ENCODE measurements around the gene ZNF410.
A peak's percentile ranks its signal among the peaks of the same experiment; 100 is the strongest.
"Not testable (repeated sequence)": the region's sequence is repeated elsewhere in the genome, so short reads cannot be mapped to it uniquely, and the experiment has no call there.

Gene ZNF410

GRCh38 chr14:73894180-73894687, 7.6 kb downstream of the ZNF410 start:
- ATAC-seq (replicated peaks); H3K27me3 Mint-ChIP-seq; DNase-seq; H3K27ac Mint-ChIP-seq; H3K9me3 Mint-ChIP-seq; H3K4me3 Mint-ChIP-seq: not testable (repeated sequence)
- Mint-ChIP-seq H3K36me3 (ENCODE audit: insufficient read depth) (peaks cover 72% of the 10 kb centered on the region), H3K4me1 (ENCODE audit: low read depth in 2 of 2) (peaks cover 3 to 16% of the 10 kb centered on the region in 2 donors)

DNA sequence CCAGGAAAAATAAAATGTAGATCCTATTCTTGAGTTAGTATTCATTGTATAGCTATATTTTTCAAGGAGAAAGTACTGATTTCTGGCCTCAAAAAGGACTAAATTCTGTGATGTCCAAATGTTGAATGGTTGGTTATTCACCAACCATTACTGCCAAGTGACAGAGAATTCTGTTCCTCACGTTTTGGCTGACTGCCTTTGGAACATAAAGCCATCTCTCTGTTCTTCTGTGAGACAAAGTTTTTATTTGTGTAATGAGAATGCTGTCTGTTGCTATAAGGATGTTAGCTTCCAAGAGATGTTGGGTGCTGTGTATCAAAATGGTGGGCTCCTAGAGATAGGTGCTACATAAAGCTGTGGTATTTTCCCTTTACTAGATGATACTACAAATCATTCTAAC, 9.3 kb downstream of the ZNF410 start:
- no peaks in the 10 kb centered on the region for H3K27me3 Mint-ChIP-seq
- no peak overlapping the region for H3K4me3 Mint-ChIP-seq
- H3K9me3 Mint-ChIP-seq, result no peaks in the 10 kb centered on the region
- H3K27ac Mint-ChIP-seq, result no peak overlapping the region
- DNase-seq (no peak), ATAC-seq (replicated peaks) (no peak)
- H3K36me3 Mint-ChIP-seq (ENCODE audit: insufficient read depth), result peaks cover 90% of the 10 kb centered on the region
- H3K4me1 Mint-ChIP-seq (ENCODE audit: low read depth in 2 of 2), result peaks cover 0 to 12% of the 10 kb centered on the region in 2 donors

- Mint-ChIP-seq H3K4me1 (ENCODE audit: low read depth in 2 of 2) (peaks cover 0 to 9% of the 10 kb centered on the region in 2 donors), H3K9me3 (no peaks in the 10 kb centered on the region), H3K36me3 (ENCODE audit: insufficient read depth) (peaks cover 90% of the 10 kb centered on the region), H3K27me3 (no peaks in the 10 kb centered on the region), H3K4me3 (no peak overlapping the region), H3K27ac (peak overlapping the region in 1 of 2 donors; percentile 69)
- ATAC-seq (replicated peaks), result no peak
- DNase-seq, result no peak
These were observed 9.9 kb downstream of the ZNF410 start for GRCh38 chr14:73896521-73896920.

DNA sequence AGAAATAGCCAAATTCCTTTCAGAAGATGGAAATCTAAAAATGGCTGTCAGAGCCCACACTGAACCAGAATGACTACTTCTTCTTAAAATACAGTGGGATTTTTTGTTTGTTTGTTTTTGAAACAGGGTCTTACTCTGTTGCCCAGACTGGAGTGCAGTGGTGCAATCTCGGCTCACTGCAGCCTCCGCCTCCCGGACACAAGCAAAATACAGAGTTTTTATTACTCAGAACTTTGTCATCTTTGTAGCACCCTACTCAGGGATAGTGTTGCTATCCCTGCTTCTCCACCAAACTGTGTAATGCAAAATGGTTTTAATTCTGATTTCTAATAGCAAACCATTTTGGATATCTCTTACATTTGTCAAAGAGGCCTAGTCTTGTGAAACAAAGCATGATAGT, 16.4 kb downstream of the ZNF410 start:
- no peak overlapping the region for H3K4me3 Mint-ChIP-seq
- no peaks in the 10 kb centered on the region for H3K27me3 Mint-ChIP-seq
- DNase-seq (no peak), ATAC-seq (replicated peaks) (no peak)
- no peaks in the 10 kb centered on the region for H3K4me1 Mint-ChIP-seq (ENCODE audit: low read depth in 2 of 2)
- H3K36me3 Mint-ChIP-seq (ENCODE audit: insufficient read depth), result peaks cover 89% of the 10 kb centered on the region
- no peak overlapping the region for H3K27ac Mint-ChIP-seq
- no peaks in the 10 kb centered on the region for H3K9me3 Mint-ChIP-seq

DNA sequence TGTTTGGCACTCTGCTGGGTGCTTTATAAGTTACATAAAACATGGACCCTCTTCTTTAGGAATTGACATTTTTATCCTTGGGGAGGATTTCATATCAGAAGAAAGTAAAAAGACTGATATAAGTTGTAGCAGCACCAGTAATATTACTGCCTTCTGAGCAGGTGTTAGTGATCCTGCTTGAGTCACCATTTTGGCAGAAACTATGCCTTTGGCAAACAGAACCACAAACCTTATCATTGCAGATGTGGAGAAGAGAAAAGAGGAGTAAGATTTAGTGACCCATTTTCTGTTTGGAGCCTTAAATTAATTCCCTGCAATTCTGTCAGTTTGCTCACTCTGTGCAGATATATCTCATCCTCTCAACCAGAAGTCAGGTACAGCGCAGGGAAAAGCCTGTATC, 23.0 kb downstream of the ZNF410 start:
- H3K27ac Mint-ChIP-seq, result peak overlapping the region in 1 of 2 donors; percentile 73
- H3K4me3 Mint-ChIP-seq, result no peak overlapping the region
- ATAC-seq (replicated peaks) (no peak), DNase-seq (no peak)
- H3K9me3 Mint-ChIP-seq, result no peaks in the 10 kb centered on the region
- H3K27me3 Mint-ChIP-seq, result no peaks in the 10 kb centered on the region
- H3K4me1 Mint-ChIP-seq (ENCODE audit: low read depth in 2 of 2), result peaks cover 0 to 4% of the 10 kb centered on the region in 2 donors
- peaks cover 79% of the 10 kb centered on the region for H3K36me3 Mint-ChIP-seq (ENCODE audit: insufficient read depth)

DNA sequence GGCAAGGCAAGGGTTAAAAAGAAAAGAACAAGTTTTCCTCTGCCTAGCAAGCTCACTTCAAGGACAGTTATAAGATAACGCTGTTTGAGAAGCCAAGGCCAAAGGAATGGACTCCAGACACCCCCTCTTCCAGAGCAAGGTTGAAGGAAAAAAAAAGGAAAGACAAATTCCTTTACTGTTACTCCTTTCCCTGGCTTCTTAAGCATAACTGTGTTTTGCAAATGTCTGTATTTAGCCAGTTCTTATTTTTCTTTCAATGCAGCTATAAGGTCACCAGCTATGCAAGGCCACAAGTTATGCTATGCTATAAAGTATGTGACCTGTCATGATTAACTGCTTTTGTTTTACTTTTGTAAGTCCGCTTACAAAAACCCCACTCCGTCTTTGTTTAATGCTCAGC, 26.6 kb downstream of the ZNF410 start:
- H3K9me3 Mint-ChIP-seq, result no peaks in the 10 kb centered on the region
- peak overlapping the region in 1 of 2 donors; percentile 72 for H3K27ac Mint-ChIP-seq
- ATAC-seq (replicated peaks) (no peak), DNase-seq (no peak)
- peaks cover 72% of the 10 kb centered on the region for H3K36me3 Mint-ChIP-seq (ENCODE audit: insufficient read depth)
- H3K4me3 Mint-ChIP-seq, result no peak overlapping the region
- no peaks in the 10 kb centered on the region for H3K27me3 Mint-ChIP-seq
- peaks cover 2 to 11% of the 10 kb centered on the region in 2 donors for H3K4me1 Mint-ChIP-seq (ENCODE audit: low read depth in 2 of 2)

GRCh38 chr14:73916324-73916723, 29.7 kb downstream of the ZNF410 start:
- no peak overlapping the region for H3K4me3 Mint-ChIP-seq
- H3K27me3 Mint-ChIP-seq, result no peaks in the 10 kb centered on the region
- peaks cover 2 to 7% of the 10 kb centered on the region in 2 donors for H3K4me1 Mint-ChIP-seq (ENCODE audit: low read depth in 2 of 2)
- H3K27ac Mint-ChIP-seq, result no peak overlapping the region
- no peaks in the 10 kb centered on the region for H3K9me3 Mint-ChIP-seq
- DNase-seq, result no peak
- peaks cover 78% of the 10 kb centered on the region for H3K36me3 Mint-ChIP-seq (ENCODE audit: insufficient read depth)
- ATAC-seq (replicated peaks), result no peak

DNA sequence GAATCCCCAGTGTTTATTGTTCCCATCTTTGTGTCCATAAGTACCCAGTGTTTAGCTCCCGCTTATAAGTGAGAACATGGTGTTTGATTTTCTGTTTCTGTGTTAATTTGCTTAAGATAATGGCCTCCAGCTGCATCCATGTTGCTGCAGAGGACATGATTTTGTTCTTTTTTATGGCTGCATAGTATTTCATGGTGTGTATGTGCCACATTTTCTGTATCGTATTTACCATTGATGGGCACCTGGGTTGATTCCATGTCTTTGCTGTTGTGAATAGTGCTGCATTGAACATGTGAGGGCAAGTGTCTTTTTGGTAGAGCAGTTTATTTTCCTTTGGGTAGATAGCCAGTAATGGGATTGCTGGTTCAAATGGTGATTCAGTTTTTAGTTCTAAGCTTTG, 32.8 kb downstream of the ZNF410 start:
- not testable (repeated sequence) for DNase-seq; ATAC-seq (replicated peaks); H3K4me1 Mint-ChIP-seq (ENCODE audit: low read depth in 2 of 2); H3K9me3 Mint-ChIP-seq; H3K27ac Mint-ChIP-seq; H3K4me3 Mint-ChIP-seq; H3K27me3 Mint-ChIP-seq
- peaks cover 82% of the 10 kb centered on the region for H3K36me3 Mint-ChIP-seq (ENCODE audit: insufficient read depth)

DNA sequence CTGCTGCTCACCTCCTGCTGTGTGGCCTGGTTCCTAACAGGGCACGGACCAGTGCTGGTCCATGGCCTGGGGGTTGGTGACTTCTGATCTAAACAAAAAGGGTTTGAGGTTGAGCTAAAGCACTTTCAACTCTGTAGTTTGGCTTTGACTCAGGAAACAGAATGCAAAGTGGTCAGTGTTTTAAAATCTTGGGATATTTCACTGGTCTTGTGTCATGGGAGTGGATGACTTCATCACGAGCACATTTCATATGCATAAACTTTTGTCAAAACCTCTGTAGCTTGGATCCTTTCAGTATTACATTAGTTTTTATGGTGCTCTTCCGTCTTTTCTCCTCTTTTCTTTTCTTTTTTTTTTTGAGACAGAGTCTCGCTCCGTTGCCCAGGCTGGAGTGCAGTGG, 37.7 kb downstream of the ZNF410 start:
- Mint-ChIP-seq H3K27ac (peak overlapping the region; percentile 46 to 56), H3K4me3 (no peak overlapping the region), H3K9me3 (no peaks in the 10 kb centered on the region), H3K27me3 (no peaks in the 10 kb centered on the region), H3K36me3 (ENCODE audit: insufficient read depth) (peaks cover 89% of the 10 kb centered on the region), H3K4me1 (ENCODE audit: low read depth in 2 of 2) (peaks cover 2 to 12% of the 10 kb centered on the region in 2 donors)
- ATAC-seq (replicated peaks), result no peak
- DNase-seq, result no peak

- no peak for DNase-seq
- no peaks in the 10 kb centered on the region for H3K9me3 Mint-ChIP-seq
- no peaks in the 10 kb centered on the region for H3K4me1 Mint-ChIP-seq (ENCODE audit: low read depth in 2 of 2)
- no peaks in the 10 kb centered on the region for H3K27me3 Mint-ChIP-seq
- H3K36me3 Mint-ChIP-seq (ENCODE audit: insufficient read depth), result peaks cover 47% of the 10 kb centered on the region
- ATAC-seq (replicated peaks), result no peak
- H3K27ac Mint-ChIP-seq, result peak overlapping the region in 1 of 2 donors; percentile 1
- H3K4me3 Mint-ChIP-seq, result no peak overlapping the region
These were observed 49.0 kb downstream of the ZNF410 start for GRCh38 chr14:73935666-73936065.

DNA sequence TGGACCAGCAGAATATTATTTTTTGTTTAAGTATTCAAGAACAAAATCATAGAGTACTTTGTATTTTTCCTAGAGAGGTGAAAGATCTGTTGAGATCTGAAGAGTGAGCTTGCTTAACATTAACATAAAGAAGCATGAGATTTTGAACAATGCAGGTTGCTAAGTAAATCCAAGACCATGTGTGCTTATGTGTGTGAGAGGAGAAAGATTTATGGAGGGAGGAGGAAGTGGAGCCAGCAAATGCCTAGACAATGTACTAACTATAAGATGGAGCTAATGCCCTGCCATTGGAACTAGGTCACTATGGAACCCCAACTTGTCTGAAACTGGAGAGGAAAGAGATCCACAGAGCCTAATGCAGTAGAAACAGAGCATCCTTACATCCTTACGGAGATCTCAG, 49.9 kb downstream of the ZNF410 start:
- Mint-ChIP-seq H3K9me3 (no peaks in the 10 kb centered on the region), H3K4me1 (ENCODE audit: low read depth in 2 of 2) (no peaks in the 10 kb centered on the region), H3K27ac (peak overlapping the region in 1 of 2 donors; percentile 1), H3K36me3 (ENCODE audit: insufficient read depth) (peaks cover 43% of the 10 kb centered on the region), H3K27me3 (no peaks in the 10 kb centered on the region), H3K4me3 (no peak overlapping the region)
- DNase-seq (no peak), ATAC-seq (replicated peaks) (no peak)

- Mint-ChIP-seq H3K36me3 (ENCODE audit: insufficient read depth) (peaks cover 41% of the 10 kb centered on the region), H3K9me3 (no peaks in the 10 kb centered on the region), H3K27me3 (no peaks in the 10 kb centered on the region), H3K4me1 (ENCODE audit: low read depth in 2 of 2) (no peaks in the 10 kb centered on the region), H3K4me3 (no peak overlapping the region), H3K27ac (peak overlapping the region in 1 of 2 donors; percentile 1)
- DNase-seq (no peak), ATAC-seq (replicated peaks) (no peak)
These were observed 50.4 kb downstream of the ZNF410 start for GRCh38 chr14:73937012-73937411.

DNA sequence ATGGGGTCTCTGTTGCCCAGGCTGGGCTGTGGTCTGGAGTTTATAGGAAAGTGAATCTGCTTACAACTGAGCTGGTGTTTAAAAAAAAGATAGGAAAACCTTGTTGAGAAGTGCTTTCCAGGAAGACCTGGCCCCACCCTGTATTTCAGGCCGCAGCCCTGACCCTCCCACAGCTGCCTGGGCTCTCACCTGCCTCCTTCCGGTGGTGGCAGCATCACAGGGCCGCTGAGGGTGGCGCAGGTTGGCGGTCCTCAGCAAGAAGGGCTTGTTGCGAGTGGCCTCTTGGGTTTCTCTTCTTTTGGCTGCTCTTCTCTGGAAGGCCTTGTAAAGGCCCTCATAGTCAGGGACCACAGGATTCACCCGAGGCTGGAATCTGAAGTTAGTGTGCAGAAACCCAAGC, 55.5 kb downstream of the ZNF410 start:
- peaks cover 27% of the 10 kb centered on the region for H3K36me3 Mint-ChIP-seq (ENCODE audit: insufficient read depth)
- no peaks in the 10 kb centered on the region for H3K9me3 Mint-ChIP-seq
- no peak for DNase-seq
- peak overlapping the region; percentile 5 to 76 for H3K27ac Mint-ChIP-seq
- no peaks in the 10 kb centered on the region for H3K4me1 Mint-ChIP-seq (ENCODE audit: low read depth in 2 of 2)
- H3K27me3 Mint-ChIP-seq, result no peaks in the 10 kb centered on the region
- no peak for ATAC-seq (replicated peaks)
- no peak overlapping the region for H3K4me3 Mint-ChIP-seq

DNA sequence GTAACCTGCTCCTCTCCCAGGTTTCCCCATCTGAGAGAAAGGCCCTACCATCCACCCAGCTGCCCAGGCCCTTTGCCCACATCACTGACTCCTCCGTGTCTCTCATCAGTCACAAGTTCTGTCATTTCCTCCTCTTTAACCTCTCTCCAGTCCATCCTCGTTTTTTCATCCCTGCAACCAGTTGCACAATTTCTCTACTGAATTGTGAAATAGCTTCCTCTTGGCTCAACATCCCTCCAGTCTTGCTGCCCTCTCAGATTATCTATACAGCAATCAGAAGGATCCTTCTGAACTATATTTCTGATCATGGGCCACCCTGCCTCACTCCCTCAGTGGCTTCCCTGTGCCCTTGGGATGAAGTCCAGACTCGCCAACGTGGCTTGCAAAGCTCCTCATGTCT, 56.4 kb downstream of the ZNF410 start:
- no peak for ATAC-seq (replicated peaks)
- Mint-ChIP-seq H3K27me3 (no peaks in the 10 kb centered on the region), H3K36me3 (ENCODE audit: insufficient read depth) (peaks cover 28% of the 10 kb centered on the region), H3K4me1 (ENCODE audit: low read depth in 2 of 2) (no peaks in the 10 kb centered on the region), H3K4me3 (no peak overlapping the region), H3K9me3 (no peaks in the 10 kb centered on the region), H3K27ac (peak overlapping the region in 1 of 2 donors; percentile 27)
- DNase-seq, result no peak
